Stimulated activated naive CD4-positive, alpha-beta T cell treated with Interleukin-2 at 50 U/mL for 16 hours (primary cell): ENCODE results near the gene TPGS2.
"Not testable (repeated sequence)": the region's sequence is repeated elsewhere in the genome, so short reads cannot be mapped to it uniquely, and the experiment has no call there.

Experiments
- DNase-seq: peaks from one replicate; lab custom pipeline; 2025; lab: John Stamatoyannopoulos, UW

Gene TPGS2

DNA sequence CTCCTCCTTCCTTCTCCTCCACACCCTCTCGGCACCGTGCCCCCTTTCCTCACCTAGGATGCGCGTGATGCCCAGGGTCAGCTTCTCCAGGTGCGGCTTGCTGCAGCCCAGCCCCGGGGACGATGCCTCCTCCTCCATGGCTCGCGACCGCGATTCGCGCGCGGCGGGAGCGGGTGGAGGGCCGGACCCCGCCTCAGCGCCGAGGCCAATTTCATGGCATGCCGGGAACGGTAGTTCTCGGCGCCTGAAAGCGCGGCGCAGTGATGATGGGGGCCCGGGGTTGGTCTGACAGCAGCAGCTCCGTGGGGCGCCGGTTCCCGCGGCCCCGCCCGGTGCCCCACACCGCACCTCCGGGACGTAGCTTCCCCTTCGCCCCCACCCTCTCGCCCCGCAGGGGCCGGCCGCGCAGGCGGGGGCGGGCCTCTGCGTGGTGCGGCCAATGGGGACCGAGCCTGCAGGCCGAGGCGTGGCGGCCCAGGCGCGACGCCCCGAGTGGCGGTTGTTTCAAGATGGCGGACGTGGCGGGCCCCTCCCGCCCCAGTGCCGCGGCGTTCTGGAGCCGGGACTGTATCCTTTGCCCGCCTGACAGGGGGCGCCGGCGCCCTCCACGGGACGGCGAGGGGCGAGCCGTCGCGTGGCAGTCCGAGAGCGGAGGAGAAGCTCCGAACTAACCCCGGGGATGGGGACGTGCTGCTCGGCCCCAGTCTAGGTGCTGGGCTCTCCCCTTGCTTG lies at the start of gene TPGS2, which contains the start of gene KIAA1328:
Gene TPGS2 (minus strand): TSS at position 373 of the 732 bp plus-strand sequence. CDS start 235 bp downstream, at position 138.
Gene KIAA1328 (plus strand): TSS at position 498 of the 732 bp plus-strand sequence. CDS start 12 bp downstream, at position 510.
- peak; percentile 85 for DNase-seq

GRCh38 chr18:36873826-36874225 lies 45.0 kb upstream of the TPGS2 start:
- not testable (repeated sequence) for DNase-seq

DNA sequence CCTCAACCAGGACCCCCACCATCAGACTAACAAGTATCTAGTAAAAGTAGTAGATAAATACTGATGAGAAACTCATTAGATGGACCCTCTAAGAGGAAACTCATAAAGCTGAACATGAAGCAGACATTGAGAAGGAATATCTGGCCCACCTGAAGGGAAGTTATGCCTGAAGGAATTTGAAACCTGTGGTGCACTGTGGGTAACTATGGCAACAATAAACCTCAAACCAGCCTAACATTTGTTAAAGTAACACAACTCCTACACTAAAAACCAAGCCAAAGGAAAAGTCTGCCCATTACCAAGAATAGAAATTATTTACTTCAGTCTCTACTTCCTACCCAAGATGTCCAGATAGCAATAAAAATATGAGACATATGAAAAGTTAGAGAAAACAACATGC lies 43.5 kb upstream of the TPGS2 start:
- DNase-seq = no peak

DNA sequence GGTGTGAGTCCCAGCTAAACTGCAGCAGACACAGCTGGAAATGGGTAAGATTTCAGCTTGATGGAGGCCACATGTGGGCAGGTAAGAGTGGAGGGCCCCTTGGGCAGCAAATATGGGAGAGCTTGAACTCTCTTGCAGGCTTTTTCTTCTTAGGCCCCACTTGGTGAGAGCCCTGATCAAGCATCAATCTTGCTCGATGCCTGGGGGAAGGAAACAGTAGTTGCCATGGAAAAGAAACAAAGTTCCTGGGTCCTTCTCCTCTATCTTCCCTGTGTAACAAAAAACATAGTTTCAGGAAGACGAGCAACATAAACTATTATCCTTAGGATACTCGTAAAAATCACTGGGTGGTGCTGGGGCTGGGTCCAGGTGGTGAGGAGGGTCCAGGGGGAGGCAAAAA lies 43.0 kb upstream of the TPGS2 start:
- no peak for DNase-seq

GRCh38 chr18:36867056-36867455 lies 38.3 kb upstream of the TPGS2 start:
- no peak for DNase-seq

- no peak for DNase-seq
These were observed 33.4 kb upstream of the TPGS2 start for GRCh38 chr18:36862182-36862581.

- no peak for DNase-seq
These were observed 28.0 kb upstream of the TPGS2 start for GRCh38 chr18:36856815-36857214.

DNA sequence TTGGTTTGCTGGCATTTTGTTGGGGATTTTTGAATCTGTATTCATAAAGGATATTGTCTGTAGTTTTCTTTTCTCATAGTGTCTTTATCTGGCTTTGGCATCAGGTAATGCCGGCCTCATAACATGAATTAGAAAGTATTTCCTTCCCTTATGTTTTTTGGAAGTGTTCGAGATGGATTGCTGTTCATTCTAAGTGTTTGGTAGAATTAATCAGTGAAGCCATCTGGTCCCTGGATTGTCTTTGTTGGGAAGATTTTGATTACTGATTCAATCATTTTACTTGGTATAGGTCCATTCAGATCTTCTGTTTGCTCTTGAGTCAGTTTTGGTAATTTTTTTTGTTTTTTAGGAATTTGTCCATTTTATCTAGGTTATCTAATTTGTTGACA lies 22.4 kb upstream of the TPGS2 start:
- DNase-seq = no peak

DNA sequence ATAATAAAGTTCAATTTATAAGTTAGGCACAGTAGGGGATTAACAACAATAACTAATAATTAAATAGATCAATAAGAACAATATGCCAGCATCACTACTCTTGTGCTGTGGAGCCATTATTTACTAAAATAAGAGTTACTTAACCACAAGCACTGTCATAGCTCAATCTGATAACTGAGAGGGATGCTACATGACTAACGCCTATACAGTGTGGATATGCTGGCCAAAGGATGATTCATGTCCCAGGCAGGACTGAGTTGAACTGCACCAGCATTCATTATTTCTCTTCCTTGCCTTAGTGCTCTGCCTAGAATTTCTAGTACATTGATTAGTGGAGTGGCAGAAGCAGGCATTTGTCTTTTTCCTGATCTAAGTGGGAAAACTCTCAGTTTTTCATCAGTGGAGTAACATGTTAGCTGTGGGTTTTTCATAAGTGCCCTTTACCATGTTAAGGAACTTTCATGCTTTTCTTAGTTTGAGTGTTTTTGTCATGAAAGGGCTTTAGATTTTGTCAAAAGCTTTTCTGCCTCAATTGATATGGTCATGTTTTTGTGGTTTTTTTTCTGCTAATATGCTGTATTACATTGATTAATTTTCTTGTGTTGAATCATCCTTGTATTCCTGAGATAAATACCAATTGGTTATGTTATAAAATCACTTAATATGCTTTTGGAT lies 21.9 kb upstream of the TPGS2 start:
- no peak for DNase-seq

GRCh38 chr18:36849288-36850006 lies 20.6 kb upstream of the TPGS2 start:
- DNase-seq = no peak

- DNase-seq = no peak
These were observed 19.8 kb upstream of the TPGS2 start for GRCh38 chr18:36848609-36849008.

DNA sequence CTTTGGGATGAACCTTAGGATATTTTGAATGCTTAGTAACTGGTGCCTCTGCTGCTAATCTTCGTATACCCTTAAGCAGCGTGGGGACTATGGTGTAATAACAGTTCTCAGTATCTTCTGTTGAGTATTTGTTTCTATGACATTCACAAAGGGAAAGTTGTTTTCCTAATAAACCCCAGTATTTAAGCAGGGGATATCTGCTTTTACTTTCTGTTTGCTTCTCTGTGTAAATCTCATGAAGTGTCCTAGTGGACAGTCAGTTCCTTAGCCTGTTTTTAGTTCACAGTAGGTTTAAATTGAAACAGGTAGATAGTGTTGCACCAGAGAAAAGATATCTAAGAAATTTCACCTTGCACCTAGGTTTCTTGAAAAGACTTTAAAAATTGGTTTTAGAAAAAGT lies 15.0 kb upstream of the TPGS2 start:
- DNase-seq = no peak

DNA sequence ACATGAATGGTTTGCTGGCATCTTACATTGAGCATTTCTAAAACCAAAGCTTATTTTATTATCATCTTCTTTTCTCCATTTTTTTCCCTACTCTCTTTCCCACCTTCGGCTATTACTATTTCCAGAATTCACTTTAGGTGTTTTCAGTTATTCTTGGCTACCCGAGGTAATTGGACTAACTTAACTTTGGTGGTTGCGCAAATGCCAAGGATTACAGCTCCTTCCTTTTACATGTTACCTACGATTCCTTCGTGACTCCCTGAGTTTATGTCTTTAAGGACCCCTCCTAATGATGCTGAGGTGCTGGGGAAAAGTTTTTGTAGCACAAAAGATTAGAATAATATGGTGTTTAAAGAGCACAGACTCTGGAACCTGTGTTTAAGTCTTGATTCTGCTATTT lies 14.4 kb upstream of the TPGS2 start:
- no peak for DNase-seq

DNA sequence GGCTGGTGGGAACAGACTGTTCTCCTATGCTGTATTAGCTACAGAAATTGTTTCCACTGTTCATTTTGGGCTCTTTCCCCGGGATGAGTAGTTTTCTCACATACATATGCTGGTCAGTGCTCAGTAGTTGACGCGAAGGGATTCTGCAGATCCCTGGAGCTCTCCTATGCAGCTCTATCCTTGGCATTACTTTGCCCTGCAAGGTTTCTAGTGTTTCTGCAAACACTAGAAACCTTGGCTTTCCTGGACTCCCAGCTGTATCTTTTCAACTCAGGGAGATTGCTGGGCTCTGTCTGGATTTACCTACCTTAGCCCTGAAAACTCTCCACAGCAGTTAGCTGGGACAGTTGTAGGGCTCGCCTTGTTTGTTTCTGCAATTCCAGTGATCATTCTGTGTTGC lies 11.0 kb upstream of the TPGS2 start:
- DNase-seq = no peak

DNA sequence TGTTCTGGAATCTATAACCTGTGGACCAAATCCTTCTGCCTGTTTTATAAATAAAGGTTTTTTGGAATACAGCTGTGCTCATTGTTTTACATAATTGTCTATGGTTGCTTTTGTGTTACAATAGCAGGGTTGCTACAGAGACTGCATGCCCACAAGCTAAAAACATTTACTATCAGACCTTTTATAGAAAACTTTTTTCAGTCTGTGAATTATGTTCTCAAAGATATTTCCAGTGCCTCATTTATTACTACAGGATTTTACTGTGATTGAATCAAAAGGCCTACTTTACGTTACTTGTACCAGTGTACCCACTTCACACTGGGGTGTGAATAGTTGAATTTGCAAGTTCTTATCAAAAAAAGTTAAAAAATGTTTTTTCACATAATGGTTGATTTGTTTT lies 7.1 kb upstream of the TPGS2 start:
- DNase-seq = no peak

DNA sequence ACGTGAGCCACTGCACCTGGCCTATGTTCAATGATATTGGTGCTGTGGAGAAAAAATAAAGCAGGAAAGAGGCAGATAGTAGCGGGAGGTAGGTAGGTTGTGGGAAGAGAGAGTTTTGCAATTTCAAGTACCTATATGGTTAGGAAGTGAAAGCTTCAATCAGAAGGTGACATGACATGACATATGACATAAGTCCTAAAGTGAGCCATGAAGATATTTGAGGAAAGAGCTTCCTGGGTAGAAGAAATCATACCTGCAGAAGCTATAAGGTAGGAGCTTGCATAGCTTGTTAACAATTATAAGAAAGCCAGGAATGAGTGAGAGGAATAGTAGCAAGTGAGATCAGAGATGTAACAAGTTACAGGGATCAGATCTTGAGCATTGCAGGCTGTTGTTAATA lies 4.3 kb upstream of the TPGS2 start:
- no peak for DNase-seq

DNA sequence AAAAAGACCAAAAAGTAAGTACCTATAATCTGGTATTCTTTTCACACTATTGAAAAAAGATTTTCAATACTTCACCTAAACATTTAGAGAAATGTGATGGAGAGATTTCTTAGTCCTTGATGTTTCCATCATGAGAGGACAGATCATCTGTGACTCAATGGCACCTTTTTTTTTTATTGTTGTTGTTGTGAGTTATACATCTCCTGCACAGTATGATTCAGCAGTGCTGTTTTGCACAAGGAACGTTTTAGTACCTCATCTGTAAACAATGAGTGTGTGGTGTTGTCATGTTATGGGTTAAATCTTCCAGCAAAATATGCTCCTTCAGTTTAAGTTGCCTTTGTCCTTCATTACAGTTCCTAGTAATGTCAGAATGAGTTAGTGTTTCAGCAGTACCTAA lies 2.3 kb upstream of the TPGS2 start:
- DNase-seq = no peak

- DNase-seq = no peak
These were observed 1.3 kb upstream of the TPGS2 start for GRCh38 chr18:36830158-36830495.

- DNase-seq = no peak
These were observed 758 bp upstream of the TPGS2 start for GRCh38 chr18:36829362-36830157.

- no peak for DNase-seq
These were observed 609 bp downstream of the TPGS2 start for GRCh38 chr18:36828157-36828629.

GRCh38 chr18:36826556-36826955 lies 2.2 kb downstream of the TPGS2 start:
- DNase-seq = no peak

DNA sequence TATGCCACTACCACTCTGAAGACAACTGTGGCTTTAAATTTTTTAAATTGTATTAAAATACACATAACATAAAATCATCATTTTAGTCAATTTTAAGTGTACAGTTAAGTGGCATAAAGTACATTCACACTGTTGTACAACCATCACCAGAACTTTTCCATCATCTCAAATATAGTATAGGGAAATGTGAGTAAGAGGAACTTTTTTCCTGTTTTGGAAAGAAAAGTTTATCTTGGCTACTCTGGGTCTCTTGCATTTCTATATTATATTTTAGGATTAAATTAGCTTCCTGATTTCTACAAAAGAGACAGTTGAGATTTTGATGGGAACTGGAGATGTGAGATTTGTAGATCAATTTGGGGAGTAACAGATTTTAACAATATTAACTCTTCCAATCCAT lies 3.3 kb downstream of the TPGS2 start:
- DNase-seq = no peak
